SIG-M5 treated with dmso at 0.1 percent for 504 hours (cell line): ENCODE data around the gene HOXA7.

ENCODE experiments used
- DNase-seq: peaks from one replicate; lab custom pipeline; 2025; ENCODE audit not compliant: unreplicated experiment; lab: John Stamatoyannopoulos, UW

Gene HOXA7

GRCh38 chr7:27182285-27182841, 25.9 kb upstream of the HOXA7 start:
- DNase-seq, result no peak

GRCh38 chr7:27181795-27182275, 25.4 kb upstream of the HOXA7 start:
- DNase-seq, result no peak

- no peak for DNase-seq
Observed at GRCh38 chr7:27180431-27181420, 24.3 kb upstream of the HOXA7 start.

GRCh38 chr7:27179503-27180430, 23.3 kb upstream of the HOXA7 start:
- no peak for DNase-seq

GRCh38 chr7:27179030-27179429, 22.6 kb upstream of the HOXA7 start:
- DNase-seq, result no peak

- no peak for DNase-seq
Observed at GRCh38 chr7:27178366-27178765, 21.9 kb upstream of the HOXA7 start.

- DNase-seq, result no peak
Observed at GRCh38 chr7:27177795-27178320, 21.4 kb upstream of the HOXA7 start.

GRCh38 chr7:27176962-27177794, 20.7 kb upstream of the HOXA7 start:
- DNase-seq, result no peak

- no peak for DNase-seq
Observed at GRCh38 chr7:27176524-27176845, 20.0 kb upstream of the HOXA7 start.

GRCh38 chr7:27175626-27176523, 19.4 kb upstream of the HOXA7 start:
- DNase-seq, result no peak

GRCh38 chr7:27174874-27175625, 18.6 kb upstream of the HOXA7 start:
- DNase-seq, result no peak

- DNase-seq, result no peak
Observed at GRCh38 chr7:27173956-27174873, 17.7 kb upstream of the HOXA7 start, which contains the start of gene HOXA10. Gene HOXA10 (minus strand): TSS chr7:27174320. CDS start chr7:27174306, 14 bp downstream.

- no peak for DNase-seq
Observed at GRCh38 chr7:27173511-27173955, 17.1 kb upstream of the HOXA7 start.

- DNase-seq, result no peak
Observed at GRCh38 chr7:27172823-27173510, 16.5 kb upstream of the HOXA7 start.

- DNase-seq, result no peak
Observed at GRCh38 chr7:27172315-27172774, 15.9 kb upstream of the HOXA7 start.

- DNase-seq, result no peak
Observed at GRCh38 chr7:27171637-27172314, 15.3 kb upstream of the HOXA7 start.
